HEK293 (cell line): Measurements from ENCODE around the gene NMNAT2.

ENCODE experiments used
- FEZF1 ChIP-seq: fragments of 450-650 bp; formaldehyde crosslinking; IDR thresholded peaks from 2 replicates; pipeline ENCODE4 v1.5.1; 2016; ENCODE audit warnings: missing biosample characterization, missing genetic modification characterization
- INSM2 ChIP-seq: fragments of 450-650 bp; formaldehyde crosslinking; IDR thresholded peaks from 2 replicates; pipeline ENCODE4 v1.5.1; 2016; ENCODE audit warnings: missing biosample characterization, missing genetic modification characterization
- PRDM1 ChIP-seq: fragments of 450-650 bp; formaldehyde crosslinking; IDR thresholded peaks from 2 replicates; pipeline ENCODE4; 2016; ENCODE audit warnings: missing biosample characterization, missing genetic modification characterization
- PRDM10 ChIP-seq: fragments of 450-650 bp; formaldehyde crosslinking; IDR thresholded peaks from 2 replicates; pipeline ENCODE4 v1.5.1; 2016; ENCODE audit warnings: missing biosample characterization, missing genetic modification characterization
- TSHZ1 ChIP-seq: fragments of 450-650 bp; formaldehyde crosslinking; IDR thresholded peaks from 2 replicates; pipeline ENCODE4 v1.5.1; 2016; ENCODE audit warnings: missing biosample characterization, missing genetic modification characterization, borderline replicate concordance
- YY2 ChIP-seq: fragments of 450-650 bp; formaldehyde crosslinking; IDR thresholded peaks from 2 replicates; pipeline ENCODE4 v1.5.1; 2016; ENCODE audit warnings: missing biosample characterization, missing genetic modification characterization
- ZEB2 ChIP-seq: fragments of 450-650 bp; formaldehyde crosslinking; IDR thresholded peaks from 2 replicates; pipeline ENCODE4 v1.5.1; 2016; ENCODE audit warnings: missing biosample characterization, missing genetic modification characterization
- ZNF132 ChIP-seq: fragments of 450-650 bp; formaldehyde crosslinking; IDR thresholded peaks from 2 replicates; pipeline ENCODE4 v1.5.1; 2017; ENCODE audit warnings: missing biosample characterization, missing genetic modification characterization, borderline replicate concordance
- ZNF18 ChIP-seq: fragments of 450-650 bp; formaldehyde crosslinking; IDR thresholded peaks from 2 replicates; pipeline ENCODE4 v1.5.1; 2016; ENCODE audit warnings: missing biosample characterization, missing genetic modification characterization
- ZNF184 ChIP-seq: fragments of 450-650 bp; IDR thresholded peaks from 2 replicates; pipeline ENCODE4 v1.5.1; 2018; ENCODE audit warnings: missing biosample characterization, mild to moderate bottlenecking, missing genetic modification characterization
- ZNF24 ChIP-seq: fragments of 450-650 bp; formaldehyde crosslinking; IDR thresholded peaks from 2 replicates; pipeline ENCODE4 v1.5.1; 2016; ENCODE audit warnings: missing biosample characterization, missing genetic modification characterization
- ZNF248 ChIP-seq: fragments of 450-650 bp; formaldehyde crosslinking; IDR thresholded peaks from 2 replicates; pipeline ENCODE4 v1.5.1; 2017; ENCODE audit warnings: missing biosample characterization, missing genetic modification characterization
- ZNF26 ChIP-seq: fragments of 450-650 bp; formaldehyde crosslinking; IDR thresholded peaks from 2 replicates; pipeline ENCODE4 v1.5.1; 2016; ENCODE audit warnings: missing biosample characterization, missing genetic modification characterization
- ZNF292 ChIP-seq: fragments of 450-650 bp; formaldehyde crosslinking; IDR thresholded peaks from 2 replicates; pipeline ENCODE4 v1.5.1; 2016; ENCODE audit warnings: low read depth, missing biosample characterization, missing genetic modification characterization, borderline replicate concordance
- ZNF311 ChIP-seq: fragments of 450-650 bp; formaldehyde crosslinking; IDR thresholded peaks from 2 replicates; pipeline ENCODE4 v1.5.1; 2017; ENCODE audit warnings: missing biosample characterization, missing genetic modification characterization, borderline replicate concordance
- ZNF518A ChIP-seq: fragments of 450-650 bp; formaldehyde crosslinking; conservative IDR thresholded peaks from 2 replicates; pipeline ENCODE4 v1.5.1; 2016; ENCODE audit warnings: low read depth, missing biosample characterization, missing genetic modification characterization
- ZNF549 ChIP-seq: fragments of 450-650 bp; IDR thresholded peaks from 2 replicates; pipeline ENCODE4 v1.5.1; 2018; ENCODE audit warnings: missing biosample characterization, missing genetic modification characterization, mild to moderate bottlenecking, inconsistent platforms, moderate library complexity
- ZNF645 ChIP-seq: fragments of 450-650 bp; formaldehyde crosslinking; IDR thresholded peaks from 2 replicates; pipeline ENCODE4; 2016; ENCODE audit warnings: missing biosample characterization, missing genetic modification characterization
- ZNF704 ChIP-seq: fragments of 450-650 bp; formaldehyde crosslinking; IDR thresholded peaks from 2 replicates; pipeline ENCODE4 v1.5.1; 2016; ENCODE audit warnings: missing biosample characterization, missing genetic modification characterization

Gene NMNAT2

GRCh38 chr1:183209533-183210158 lies 208.5 kb downstream of the NMNAT2 start (continued):
- no peak for TF ChIP-seq ZNF26
- TF ChIP-seq ZNF645 (tag by site-specific recombination) = no peak
- no peak for TF ChIP-seq ZNF549 (tag by site-specific recombination)
- TF ChIP-seq ZNF248 (tag by site-specific recombination) = no peak
- no peak for TF ChIP-seq ZNF518A (tag by site-specific recombination)
- peak; percentile 36 for TF ChIP-seq FEZF1 (tag by site-specific recombination)
- no peak for TF ChIP-seq INSM2 (tag by site-specific recombination)
- TF ChIP-seq PRDM1 (tag by site-specific recombination) = peak; percentile 77
- no peak for TF ChIP-seq YY2
- TF ChIP-seq PRDM10 (tag by site-specific recombination) = peak; percentile 87
- no peak for TF ChIP-seq ZNF292
- TF ChIP-seq ZNF704 (tag by site-specific recombination) = no peak
- TF ChIP-seq ZNF24 = no peak
- TF ChIP-seq ZNF184 = peak; percentile 70; the same call in 1 of the 2 replicates
- TF ChIP-seq ZNF18 (tag by site-specific recombination) = no peak
- TF ChIP-seq ZNF132 = no peak
- 0 out of 2 replicates have a peak, but pooled peaks have one; percentile 63 for TF ChIP-seq TSHZ1 (tag by site-specific recombination)
- TF ChIP-seq ZEB2 (tag by site-specific recombination) = peak; percentile 76
- TF ChIP-seq ZNF311 (tag by site-specific recombination) = no peak
